GM21717 (cell line): ENCODE data around the gene SCG3.

ENCODE experiments used
- ATAC-seq: cut with Tn5 transposase; IDR thresholded peaks from one replicate; pipeline ENCODE4 v1.9.1; 2021; ENCODE audit warnings: mild to moderate bottlenecking, moderate library complexity; ENCODE audit not compliant: unreplicated experiment

Gene SCG3

GRCh38 chr15:51726302-51727073 is 45.2 kb downstream of the SCG3 start:
- ATAC-seq = no peak

GRCh38 chr15:51727141-51727897 is 46.0 kb downstream of the SCG3 start:
- ATAC-seq = no peak

- ATAC-seq = peak; percentile 65
Measured at GRCh38 chr15:51731549-51732267, 50.4 kb downstream of the SCG3 start.

- ATAC-seq = no peak
Measured at GRCh38 chr15:51732646-51733045, 51.3 kb downstream of the SCG3 start.

- ATAC-seq = no peak
Measured at GRCh38 chr15:51735228-51736010, 54.1 kb downstream of the SCG3 start.

GRCh38 chr15:51736069-51736468 is 54.8 kb downstream of the SCG3 start:
- ATAC-seq = no peak

- ATAC-seq = peak; percentile 29
Measured at GRCh38 chr15:51736751-51737521, 55.6 kb downstream of the SCG3 start.

GRCh38 chr15:51737522-51738305 is 56.4 kb downstream of the SCG3 start, which contains the start of gene LYSMD2:
Gene LYSMD2, minus strand, starts transcription at chr15:51737655. Its CDS starts 33 bp downstream, at chr15:51737622.
- peak; percentile 39 for ATAC-seq

GRCh38 chr15:51738553-51738952 is 57.2 kb downstream of the SCG3 start:
- no peak for ATAC-seq

GRCh38 chr15:51739061-51739712 is 57.9 kb downstream of the SCG3 start:
- ATAC-seq = no peak

- ATAC-seq = no peak
Measured at GRCh38 chr15:51749307-51749706, 68.0 kb downstream of the SCG3 start.

- ATAC-seq = no peak
Measured at GRCh38 chr15:51750186-51750585, 68.9 kb downstream of the SCG3 start.

GRCh38 chr15:51750792-51751696 is 69.7 kb downstream of the SCG3 start, which contains the start of gene TMOD2:
Gene TMOD2, plus strand, starts transcription at chr15:51751597. Its CDS starts 14,845 bp downstream, at chr15:51766442.
- ATAC-seq = peak; percentile 65

- ATAC-seq = peak; percentile 40
Measured at GRCh38 chr15:51751697-51752683, 70.7 kb downstream of the SCG3 start.

GRCh38 chr15:51752888-51753287 is 71.6 kb downstream of the SCG3 start:
- no peak for ATAC-seq

GRCh38 chr15:51754267-51754666 is 73.0 kb downstream of the SCG3 start:
- ATAC-seq = no peak
